ENCODE measurements around the gene PPL. TPM values are rescaled to one million over a fixed set of nuclear protein-coding genes. Genes with fewer than 3 reads are reported as not detected.

PPL gene
- polyA plus RNA-seq, 3 donors: 0.02 TPM; not detected in 2

GRCh38 chr16:4908854-4909401 is 28.0 kb downstream of the PPL start:
- Histone ChIP-seq H3K9ac (ENCODE audit: insufficient read depth, low read length, poor library complexity, severe bottlenecking) (no peak overlapping the region), H3K4me2 (replicated peaks; ENCODE audit: extremely low read depth, low read length, poor library complexity, severe bottlenecking) (no peak overlapping the region), H3K27me3 (ENCODE audit: control insufficient read depth in 2 of 2, insufficient read depth in 2 of 2, low read length in 2 of 2) (no peaks in the 10 kb centered on the region), H3K36me3 (replicated peaks in 1 of 2; ENCODE audit: control insufficient read depth in 1 of 2, insufficient read depth in 2 of 2, low read length in 2 of 2) (no peaks in the 10 kb centered on the region), H3K27ac (ENCODE audit: low read depth in 1 of 2, low read length in 2 of 2) (no peak overlapping the region), H4K20me1 (ENCODE audit: insufficient read depth, low read length) (no peaks in the 10 kb centered on the region), H3K79me2 (ENCODE audit: insufficient read depth, low read length) (no peaks in the 10 kb centered on the region), H3K4me1 (ENCODE audit: control insufficient read depth in 1 of 2, insufficient read depth in 2 of 2, low read length in 2 of 2) (no peaks in the 10 kb centered on the region), H3K9me3 (replicated peaks in 1 of 2; ENCODE audit: control insufficient read depth in 1 of 2, insufficient read depth in 1 of 2, low read length in 2 of 2) (no peaks in the 10 kb centered on the region), H2AFZ (ENCODE audit: insufficient read depth, low read depth, low read length, poor library complexity, severe bottlenecking) (no peak overlapping the region), H3K4me3 (replicated peaks in 1 of 3; ENCODE audit: low read depth in 2 of 3, low read length in 3 of 3) (no peak overlapping the region)
- no peaks in the 10 kb centered on the region for H3K36me3 Mint-ChIP-seq
- H3K27ac Mint-ChIP-seq: no peak overlapping the region
- 100% methylated on average over 2 of the region's 5 CpGs for WGBS (ENCODE audit: insufficient coverage)
- intact Hi-C loops (cut with micrococcal nuclease): no loop called here
- no peak for DNase-seq
- H3K4me3 Mint-ChIP-seq: no peak overlapping the region
- peaks cover 0 to 3% (median 0%) of the 10 kb centered on the region in 7 donors for H3K9me3 Mint-ChIP-seq
- no peak for TF ChIP-seq CTCF (IDR thresholded peaks at IDR 0.05)
- H3K4me1 Mint-ChIP-seq: peaks cover 3% of the 10 kb centered on the region
- H3K27me3 Mint-ChIP-seq (ENCODE audit: low read depth in 3 of 3): peaks cover 8 to 12% (median 9%) of the 10 kb centered on the region in 3 donors

- Histone ChIP-seq H3K79me2 (ENCODE audit: insufficient read depth, low read length) (no peaks in the 10 kb centered on the region), H3K9ac (ENCODE audit: insufficient read depth, low read length, poor library complexity, severe bottlenecking) (no peak overlapping the region), H3K9me3 (replicated peaks in 1 of 2; ENCODE audit: control insufficient read depth in 1 of 2, insufficient read depth in 1 of 2, low read length in 2 of 2) (no peaks in the 10 kb centered on the region), H3K4me1 (ENCODE audit: control insufficient read depth in 1 of 2, insufficient read depth in 2 of 2, low read length in 2 of 2) (no peaks in the 10 kb centered on the region), H3K4me3 (replicated peaks in 1 of 3; ENCODE audit: low read depth in 2 of 3, low read length in 3 of 3) (no peak overlapping the region), H2AFZ (ENCODE audit: insufficient read depth, low read depth, low read length, poor library complexity, severe bottlenecking) (no peak overlapping the region), H3K36me3 (replicated peaks in 1 of 2; ENCODE audit: control insufficient read depth in 1 of 2, insufficient read depth in 2 of 2, low read length in 2 of 2) (no peaks in the 10 kb centered on the region), H3K27me3 (ENCODE audit: control insufficient read depth in 2 of 2, insufficient read depth in 2 of 2, low read length in 2 of 2) (no peaks in the 10 kb centered on the region), H3K27ac (ENCODE audit: low read depth in 1 of 2, low read length in 2 of 2) (no peak overlapping the region), H3K4me2 (replicated peaks; ENCODE audit: extremely low read depth, low read length, poor library complexity, severe bottlenecking) (no peak overlapping the region), H4K20me1 (ENCODE audit: insufficient read depth, low read length) (no peaks in the 10 kb centered on the region)
- WGBS (ENCODE audit: insufficient coverage): 92% methylated on average over 8 of the region's 14 CpGs
- Mint-ChIP-seq H3K36me3 (no peaks in the 10 kb centered on the region), H3K9me3 (peaks cover 0 to 3% (median 0%) of the 10 kb centered on the region in 7 donors), H3K27me3 (ENCODE audit: low read depth in 3 of 3) (peaks cover 5 to 12% (median 10%) of the 10 kb centered on the region in 3 donors), H3K4me1 (peaks cover 3% of the 10 kb centered on the region), H3K27ac (no peak overlapping the region), H3K4me3 (peak overlapping the region in 1 of 2 donors; percentile 12)
- intact Hi-C loops (cut with micrococcal nuclease): no loop called here
- no peak for TF ChIP-seq CTCF (IDR thresholded peaks at IDR 0.05)
- DNase-seq: no peak
These were observed 31.9 kb downstream of the PPL start for GRCh38 chr16:4904942-4905615.
